ENCODE results near the gene SPATS2.
"Not testable (repeated sequence)": the region's sequence is repeated elsewhere in the genome, so short reads cannot be mapped to it uniquely, and the experiment has no call there.

SPATS2 gene

GRCh38 chr12:49410818-49411217, 43.6 kb downstream of the SPATS2 start:
- DNase-seq (ENCODE audit: low read depth) = no peak

DNA sequence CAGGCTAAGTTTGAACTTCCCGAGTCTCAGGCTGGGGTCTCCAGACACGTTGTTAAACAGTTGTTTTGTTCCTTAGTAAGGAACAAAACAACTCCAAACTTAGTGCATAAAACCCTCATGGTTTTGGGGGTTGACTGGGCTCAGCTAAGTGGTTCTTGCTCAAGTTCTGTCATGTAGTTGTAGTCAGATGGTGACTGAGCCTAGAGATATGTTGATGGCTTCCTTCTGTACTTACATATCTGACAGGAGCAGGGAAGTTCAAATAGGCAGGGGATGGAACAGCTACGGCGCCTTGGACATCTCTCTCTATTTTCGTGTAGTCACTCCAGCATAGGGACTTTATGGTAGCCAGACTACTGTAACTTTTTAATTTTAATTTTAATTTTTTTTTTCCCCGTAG, 45.7 kb downstream of the SPATS2 start:
- no peak for DNase-seq (ENCODE audit: low read depth)

DNA sequence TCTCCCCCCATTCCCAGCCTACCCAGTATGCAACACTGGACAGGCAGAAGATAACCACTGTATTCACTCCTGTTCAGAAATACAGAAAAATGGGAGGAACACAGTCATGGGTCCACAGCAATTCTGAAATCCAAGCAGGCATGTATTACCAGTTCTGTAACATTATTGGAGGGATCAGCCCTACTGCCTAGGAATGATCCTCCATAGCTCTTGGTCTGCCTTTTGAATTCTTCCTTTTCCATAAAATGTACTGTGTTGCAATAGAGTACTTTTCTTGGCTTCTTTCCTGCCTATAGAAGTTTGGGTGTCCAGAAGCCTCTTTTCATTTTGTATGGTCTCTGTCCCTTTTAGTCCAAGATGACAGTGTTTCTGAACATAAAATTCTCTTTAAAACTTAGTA, 46.5 kb downstream of the SPATS2 start:
- no peak for DNase-seq (ENCODE audit: low read depth)

DNA sequence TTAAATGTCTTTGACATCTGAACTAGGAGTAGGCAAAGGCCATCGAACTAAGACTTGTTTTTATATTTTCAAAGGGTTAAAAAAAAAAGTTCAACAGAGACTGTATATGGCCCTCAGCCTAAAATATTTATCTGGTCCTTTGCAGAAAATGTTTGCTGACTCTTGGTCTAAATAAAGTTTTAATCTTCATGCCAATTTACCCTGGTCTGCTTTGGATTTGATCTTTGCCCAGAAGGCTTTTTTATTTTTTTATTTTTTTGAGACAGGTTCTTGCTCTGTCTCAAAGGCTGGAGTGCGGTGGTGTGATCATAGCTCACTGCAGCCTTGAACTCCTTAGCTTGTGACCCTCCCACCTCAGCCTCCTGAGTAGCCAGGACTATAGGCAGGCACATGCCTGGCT, 47.1 kb downstream of the SPATS2 start:
- DNase-seq (ENCODE audit: low read depth) = no peak

DNA sequence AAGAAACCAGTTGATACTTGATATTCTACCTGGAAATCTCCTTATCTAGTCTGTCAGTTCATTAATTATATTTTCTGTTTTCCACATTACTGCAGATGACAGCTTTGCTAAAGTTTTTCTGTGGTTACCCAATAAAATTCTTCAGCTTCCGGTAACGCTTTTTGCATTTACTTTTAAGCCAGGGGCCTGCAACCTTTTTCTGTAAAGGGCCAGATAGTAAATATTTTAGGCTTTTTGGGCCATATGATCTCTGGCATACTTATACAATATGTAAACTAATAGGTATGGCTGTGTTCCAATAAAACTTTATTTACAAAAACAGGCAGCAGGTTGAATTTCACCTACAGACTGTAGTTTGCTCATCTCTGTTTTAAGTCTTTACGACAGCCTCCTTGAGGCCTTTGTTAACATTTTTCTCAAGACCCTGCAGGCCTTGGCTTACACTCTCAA, 48.3 kb downstream of the SPATS2 start:
- no peak for DNase-seq (ENCODE audit: low read depth)

DNA sequence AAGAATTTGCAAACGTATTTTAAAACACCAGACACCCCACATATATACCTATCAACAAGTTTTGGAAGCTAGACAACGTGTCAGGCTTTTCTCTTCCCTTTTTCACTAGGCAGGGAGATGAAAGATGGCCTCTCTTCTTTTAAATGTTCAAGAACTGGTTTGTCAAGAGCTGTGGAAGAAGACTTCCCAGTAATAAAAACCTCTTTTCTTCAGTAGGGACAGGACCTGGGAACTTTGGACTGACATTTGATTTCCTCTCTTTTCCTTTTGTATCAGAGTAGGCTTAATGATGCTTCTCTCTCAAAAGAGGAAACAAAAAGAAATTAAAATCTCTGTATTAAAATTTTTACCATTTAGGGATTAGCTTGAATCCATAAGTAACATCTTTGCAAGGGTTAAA, 49.6 kb downstream of the SPATS2 start:
- DNase-seq (ENCODE audit: low read depth) = no peak

DNA sequence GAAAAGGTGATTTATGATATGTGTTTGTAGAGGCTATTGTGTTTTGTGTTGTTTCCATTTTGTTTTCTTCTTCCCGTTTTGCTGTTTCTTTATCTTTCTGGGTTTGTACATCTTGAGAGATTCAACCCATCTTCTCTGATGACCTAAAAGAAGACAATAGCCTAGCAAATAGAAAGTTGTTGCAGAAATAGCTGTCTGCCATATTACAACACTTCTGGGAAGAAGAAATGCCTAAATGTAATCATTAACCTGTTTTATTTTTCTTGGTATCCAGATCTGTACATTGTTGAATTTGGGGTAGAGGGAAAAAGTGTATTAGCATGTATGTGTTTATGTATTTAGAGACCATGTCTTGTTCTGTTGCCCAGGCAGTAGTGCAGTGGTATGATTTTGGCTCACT, 50.3 kb downstream of the SPATS2 start:
- no peak for DNase-seq (ENCODE audit: low read depth)

DNA sequence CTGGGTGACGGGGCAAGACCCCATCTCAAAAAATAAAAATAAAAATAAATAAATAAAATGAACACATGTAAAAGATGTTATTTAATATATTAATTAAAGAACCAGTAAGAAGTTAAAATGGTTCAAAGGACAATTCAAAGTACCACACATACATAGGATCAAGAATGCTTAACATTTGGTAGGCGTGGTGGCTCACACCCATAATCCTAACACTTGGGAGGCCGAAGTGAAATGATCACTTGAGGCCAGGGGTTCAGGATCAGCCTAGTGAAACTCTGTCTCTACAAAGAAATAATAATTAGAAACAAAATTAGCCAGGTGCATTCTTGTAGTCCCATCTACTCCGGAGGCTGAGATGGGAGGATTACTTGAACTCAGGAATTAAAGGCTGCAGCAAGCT, 53.3 kb downstream of the SPATS2 start:
- DNase-seq (ENCODE audit: low read depth) = no peak

GRCh38 chr12:49422114-49422513, 54.9 kb downstream of the SPATS2 start:
- DNase-seq (ENCODE audit: low read depth) = no peak

- no peak for DNase-seq (ENCODE audit: low read depth)
Measured at GRCh38 chr12:49428793-49429192, 61.5 kb downstream of the SPATS2 start.

DNA sequence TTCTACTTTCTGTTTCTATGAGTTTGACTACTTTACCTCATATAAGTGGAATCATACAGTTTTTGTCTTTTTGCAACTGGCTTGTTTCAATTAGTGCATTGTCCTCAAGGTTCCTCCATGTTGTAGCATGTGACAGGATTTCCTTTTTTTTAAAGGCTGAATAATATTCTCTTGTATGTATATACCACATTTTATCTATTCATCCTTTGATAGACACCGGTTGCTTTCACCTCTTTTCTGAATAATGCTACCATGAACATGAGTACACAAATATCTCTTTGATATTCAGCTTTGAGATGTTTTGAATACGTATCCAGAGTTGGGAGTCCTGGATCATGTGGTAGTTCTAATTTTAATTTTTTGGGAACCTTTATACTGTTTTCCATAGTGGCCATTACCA, 65.4 kb downstream of the SPATS2 start:
- DNase-seq (ENCODE audit: low read depth) = no peak

DNA sequence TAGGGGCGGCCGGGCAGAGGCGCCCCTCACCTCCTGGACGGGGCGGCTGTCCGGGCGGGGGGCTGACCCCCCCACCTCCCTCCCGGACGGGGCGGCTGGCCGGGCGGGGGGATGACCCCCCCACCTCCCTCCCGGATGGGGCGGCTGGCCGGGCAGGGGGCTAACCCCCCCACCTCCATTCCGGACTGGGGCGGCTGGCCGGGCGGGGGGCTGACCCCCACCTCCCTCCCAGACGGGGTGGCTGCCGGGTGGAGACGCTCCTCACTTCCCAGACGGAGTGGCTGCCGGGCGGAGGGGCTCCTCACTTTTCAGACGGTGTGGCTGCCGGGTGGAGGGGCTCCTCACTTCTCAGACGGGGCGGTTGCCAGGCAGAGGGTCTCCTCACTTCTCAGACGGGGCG, 69.5 kb downstream of the SPATS2 start:
- not testable (repeated sequence) for DNase-seq (ENCODE audit: low read depth)

DNA sequence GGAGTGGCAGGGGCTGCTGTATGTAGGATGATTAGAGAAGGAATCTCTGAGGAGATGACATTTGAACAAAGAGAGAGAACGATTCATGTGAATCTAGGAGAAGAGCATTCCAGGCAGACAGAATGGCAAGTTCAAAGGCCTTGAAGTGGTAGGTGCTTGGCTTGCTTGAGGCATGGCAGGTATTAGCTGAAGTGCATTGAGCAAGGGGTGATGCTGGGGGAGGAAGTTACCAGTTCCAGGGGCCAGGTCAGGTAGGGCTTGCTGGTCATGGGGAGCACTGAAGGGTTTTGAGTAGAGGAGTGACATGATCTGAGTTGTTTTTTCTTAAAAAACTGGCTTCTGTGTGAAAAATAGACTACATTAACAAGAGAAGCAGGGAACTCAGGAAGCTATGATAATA, 71.8 kb downstream of the SPATS2 start:
- no peak for DNase-seq (ENCODE audit: low read depth)

GRCh38 chr12:49440035-49440434, 72.8 kb downstream of the SPATS2 start:
- DNase-seq (ENCODE audit: low read depth) = no peak

DNA sequence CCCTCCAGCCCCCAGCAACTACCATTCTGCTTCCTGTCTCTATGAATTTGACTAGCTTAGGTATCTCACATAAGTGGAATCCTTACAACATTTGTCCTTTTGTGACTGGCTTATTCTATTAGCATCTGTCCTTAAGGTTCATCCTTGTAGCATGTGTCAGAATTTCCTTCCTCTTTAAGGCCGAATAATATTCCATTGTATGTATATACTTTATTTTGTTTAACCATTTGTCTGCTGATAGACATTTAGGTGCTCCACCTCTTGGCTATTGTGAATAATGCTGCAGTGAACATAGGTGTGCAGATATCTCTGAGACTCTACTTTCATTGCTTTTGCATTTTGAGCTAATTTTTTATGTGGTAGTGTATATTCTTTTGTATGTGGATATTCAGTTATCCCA, 75.7 kb downstream of the SPATS2 start:
- DNase-seq (ENCODE audit: low read depth) = no peak

DNA sequence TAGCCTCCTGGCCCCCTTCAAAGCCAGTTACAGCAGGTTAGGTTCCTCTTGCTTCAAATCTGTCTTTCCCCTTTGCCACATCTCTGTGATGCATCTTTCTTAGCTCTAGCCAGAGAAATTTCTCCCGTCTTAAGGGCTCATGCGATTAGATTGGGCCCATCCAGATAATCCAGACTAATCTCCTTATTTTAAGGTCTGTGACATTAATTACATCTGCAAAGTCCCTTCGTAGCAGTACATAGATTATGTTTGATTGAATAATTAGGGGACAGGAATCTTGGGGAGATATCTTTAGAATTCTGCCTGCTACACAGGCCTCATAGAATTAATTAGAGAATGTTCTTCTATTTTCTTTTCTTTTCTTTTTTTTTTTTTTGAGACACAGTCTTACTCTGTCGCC, 79.3 kb downstream of the SPATS2 start:
- DNase-seq (ENCODE audit: low read depth) = no peak

DNA sequence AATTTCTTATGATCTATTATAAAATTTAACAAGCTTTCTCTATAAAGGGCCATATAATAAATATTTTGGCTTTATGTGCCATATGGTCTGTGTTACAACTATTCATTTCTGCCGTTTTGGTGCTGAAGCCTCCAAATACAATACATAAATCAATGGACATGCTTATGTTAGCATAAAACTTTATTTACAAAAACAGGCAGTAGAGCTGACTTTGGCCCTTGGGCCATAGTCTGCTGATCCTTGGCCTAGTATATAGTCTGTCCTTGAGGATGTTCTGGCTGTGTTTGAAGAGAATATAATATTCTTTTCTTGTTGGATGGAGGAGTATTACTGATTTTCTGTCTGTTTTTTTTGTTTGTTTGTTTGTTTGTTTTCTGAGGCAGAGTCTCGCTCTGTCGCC, 81.6 kb downstream of the SPATS2 start:
- no peak for DNase-seq (ENCODE audit: low read depth)

DNA sequence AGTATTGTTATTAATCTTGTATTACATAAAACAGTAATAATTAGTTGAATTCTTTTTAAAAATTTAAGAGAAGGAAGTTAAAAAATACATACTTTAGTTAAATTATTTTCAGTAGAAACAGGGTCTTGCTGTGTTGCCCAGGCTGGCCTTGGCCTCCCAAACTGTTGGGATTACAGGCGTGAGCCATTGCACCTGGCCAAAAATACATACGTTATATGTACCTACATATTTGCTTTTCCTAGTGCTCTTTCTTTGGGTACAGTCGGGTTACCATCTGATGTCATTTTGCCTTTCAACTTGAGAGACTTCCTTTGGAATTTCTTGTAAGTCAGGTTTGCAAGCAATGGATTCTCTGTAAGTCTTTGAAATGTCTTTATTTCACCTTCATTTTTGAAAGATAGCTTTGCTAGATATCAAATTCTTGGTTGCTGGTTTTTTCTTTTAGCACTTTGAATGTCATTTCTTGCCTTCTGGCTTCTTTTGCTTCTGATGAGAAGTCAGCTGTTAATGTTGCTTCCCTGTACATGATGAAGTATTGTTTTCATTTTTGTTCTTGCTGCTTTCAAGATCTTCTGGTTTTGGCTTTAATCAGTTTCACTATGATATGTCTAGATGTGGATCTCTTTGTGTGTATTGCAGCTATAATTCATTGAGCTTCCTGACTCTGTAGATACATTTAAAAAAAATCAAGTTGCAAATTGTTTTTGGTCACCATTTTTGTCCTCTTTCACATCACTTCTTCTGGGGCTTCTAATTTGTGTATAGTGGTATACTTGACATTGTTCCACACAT, 84.4 kb downstream of the SPATS2 start:
- no peak for DNase-seq (ENCODE audit: low read depth)

DNA sequence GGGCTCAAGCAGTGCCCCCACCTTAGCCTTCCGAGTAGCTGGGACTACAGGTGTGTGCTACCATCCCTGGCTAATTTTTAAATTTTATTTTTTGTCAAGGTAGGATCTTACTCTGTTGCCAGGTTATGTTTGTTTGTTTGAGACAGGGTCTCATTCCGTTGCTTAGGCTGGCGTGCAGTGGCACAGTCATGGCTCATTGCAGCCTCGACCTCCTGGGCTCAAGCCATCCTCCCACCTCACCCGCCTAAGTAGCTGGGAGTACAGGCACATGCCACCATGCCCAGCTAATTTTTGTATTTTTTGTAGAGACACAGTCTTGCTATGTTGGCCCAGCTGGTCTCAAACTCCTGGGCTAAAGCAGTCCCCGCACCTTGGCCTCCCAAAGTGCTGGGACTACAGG, 88.2 kb downstream of the SPATS2 start:
- DNase-seq (ENCODE audit: low read depth) = no peak

GRCh38 chr12:49456131-49456679, 88.9 kb downstream of the SPATS2 start:
- no peak for DNase-seq (ENCODE audit: low read depth)

DNA sequence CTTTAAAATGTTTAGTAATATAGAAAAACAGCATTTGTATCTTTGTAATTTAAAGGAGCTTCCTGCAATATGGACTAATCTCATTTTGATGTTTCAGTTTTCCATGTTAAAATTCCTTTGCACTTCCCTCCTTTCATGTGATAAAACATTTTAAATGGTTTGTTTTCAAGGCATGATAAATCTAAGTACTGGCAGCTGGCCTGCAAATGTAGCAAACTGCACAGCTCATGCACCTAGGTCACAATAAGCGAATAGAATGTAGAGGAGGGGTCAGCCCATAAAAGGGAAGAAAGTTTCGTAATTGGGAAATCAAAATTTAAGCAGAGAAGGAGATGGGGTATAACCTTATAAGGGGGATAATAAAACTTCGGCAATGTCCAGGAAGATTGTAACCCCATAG, 91.6 kb downstream of the SPATS2 start:
- DNase-seq (ENCODE audit: low read depth) = no peak

GRCh38 chr12:49461221-49461620, 94.0 kb downstream of the SPATS2 start:
- no peak for DNase-seq (ENCODE audit: low read depth)

GRCh38 chr12:49462083-49462744, 95.0 kb downstream of the SPATS2 start:
- DNase-seq (ENCODE audit: low read depth) = no peak

GRCh38 chr12:49465132-49465531, 97.9 kb downstream of the SPATS2 start:
- no peak for DNase-seq (ENCODE audit: low read depth)

Measured in activated T-helper 9 cell treated with anti-CD3 and anti-CD28 coated beads, Interleukin-2, amount 50 U/mL, for 16 hours (primary cell).